Measurements from ENCODE around the gene KRTAP21-3. TPM values are rescaled to one million over a fixed set of nuclear protein-coding genes. Genes with fewer than 3 reads are reported as not detected.

The KRTAP21-3 gene
- polyA plus RNA-seq, 2 of the 4 experiments (the other 2 are of a cell fraction) = not detected

DNA sequence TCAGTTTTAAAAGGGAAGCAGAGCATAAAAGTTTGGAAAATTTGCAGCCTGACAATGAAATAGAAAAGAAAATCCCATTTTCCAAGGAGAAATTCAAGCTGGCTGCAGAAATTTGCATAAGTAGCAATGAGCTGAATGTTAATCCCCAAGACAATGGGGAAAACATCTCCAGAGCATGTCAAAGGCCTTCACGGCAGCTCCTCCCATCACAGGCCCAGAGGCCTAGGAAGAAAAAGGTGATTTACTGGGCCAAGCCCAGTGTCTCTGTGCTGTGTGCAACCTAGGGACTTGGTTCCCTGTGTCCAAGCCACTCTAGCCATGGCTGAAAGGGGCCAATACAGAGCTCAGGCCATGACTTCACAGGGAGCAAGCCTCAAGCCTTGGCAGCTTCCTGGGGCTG lies 49.8 kb downstream of the KRTAP21-3 start:
- no peak for TF ChIP-seq POLR2A (IDR thresholded peaks at IDR 0.05; ENCODE audit: low read length)
- TF ChIP-seq PHF8 (IDR thresholded peaks at IDR 0.05; ENCODE audit: borderline replicate concordance, low read depth) = no peak
- TF ChIP-seq NR3C1 (IDR thresholded peaks at IDR 0.05) = no peak
- TF ChIP-seq HEYL (CRISPR knock-in tag; IDR thresholded peaks at IDR 0.05) = no peak
- TF ChIP-seq CHD4 (IDR thresholded peaks at IDR 0.05; ENCODE audit: borderline replicate concordance) = no peak
- TF ChIP-seq NFE2L2 (conservative IDR thresholded peaks at IDR 0.05; ENCODE audit: low read length) = no peak
- TF ChIP-seq, protein P1, sequence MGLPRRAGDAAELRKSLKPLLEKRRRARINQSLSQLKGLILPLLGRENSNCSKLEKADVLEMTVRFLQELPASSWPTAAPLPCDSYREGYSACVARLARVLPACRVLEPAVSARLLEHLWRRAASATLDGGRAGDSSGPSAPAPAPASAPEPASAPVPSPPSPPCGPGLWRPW (IDR thresholded peaks at IDR 0.05) = no peak
- WGBS (ENCODE audit: missing lambda C conversion rate) = 0% methylated on average over 1 of the region's 1 CpG
- FAIRE-seq (no peak), DNase-seq (ENCODE audit: low read depth in 1 of 2, low spot score in 1 of 2) (no peak), ATAC-seq (no peak)
- ChIA-PET POLR2A (no interaction called here), CTCF (no interaction called here)
- H3K4me2 ChIP-seq = no peak overlapping the region
- no peak overlapping the region for H3K4me3 ChIP-seq
- no peak overlapping the region for H3K27ac ChIP-seq
- no peaks in the 10 kb centered on the region for H3K4me1 ChIP-seq
- no peaks in the 10 kb centered on the region for H3K9me3 ChIP-seq

Small RNAs within 50 kb of the gene (small RNA-seq; reads per million reads assigned to genes)
- 0 reads per million in 6 experiments for gene AP000244.1
- gene KRTAP21-3 = 0 reads per million in 6 experiments

Other genes starting within 250 kb of the KRTAP21-3 start
- gene KRTAP19-1, start 238.4 kb downstream of the KRTAP21-3 start, polyA plus RNA-seq (2011; rRNA removed) = not detected in 2 replicates
- not detected in 3 replicates for gene KRTAP19-1, start 238.4 kb downstream of the KRTAP21-3 start, polyA plus RNA-seq (2017; fragmentation: RNase III; extraction: RNeasy Plus Mini Kit Qiagen cat#74134 plus additional on column Dnase treatment)
- not detected in 2 replicates for gene KRTAP19-2, start 231.3 kb downstream of the KRTAP21-3 start, polyA plus RNA-seq (2011; rRNA removed)
- not detected in 3 replicates for gene KRTAP19-2, start 231.3 kb downstream of the KRTAP21-3 start, polyA plus RNA-seq (2017; fragmentation: RNase III; extraction: RNeasy Plus Mini Kit Qiagen cat#74134 plus additional on column Dnase treatment)
- not detected in 2 replicates for gene KRTAP19-3, start 226.8 kb downstream of the KRTAP21-3 start, polyA plus RNA-seq (2011; rRNA removed)
- gene KRTAP19-3, start 226.8 kb downstream of the KRTAP21-3 start, polyA plus RNA-seq (2017; fragmentation: RNase III; extraction: RNeasy Plus Mini Kit Qiagen cat#74134 plus additional on column Dnase treatment) = not detected in 3 replicates
- gene KRTAP19-4, start 221.6 kb downstream of the KRTAP21-3 start, polyA plus RNA-seq (2011; rRNA removed) = not detected in 2 replicates
- not detected in 3 replicates for gene KRTAP19-4, start 221.6 kb downstream of the KRTAP21-3 start, polyA plus RNA-seq (2017; fragmentation: RNase III; extraction: RNeasy Plus Mini Kit Qiagen cat#74134 plus additional on column Dnase treatment)
- gene KRTAP19-5, start 216.6 kb downstream of the KRTAP21-3 start, polyA plus RNA-seq (2011; rRNA removed) = not detected in 2 replicates
- gene KRTAP19-5, start 216.6 kb downstream of the KRTAP21-3 start, polyA plus RNA-seq (2017; fragmentation: RNase III; extraction: RNeasy Plus Mini Kit Qiagen cat#74134 plus additional on column Dnase treatment) = not detected in 3 replicates
- gene KRTAP19-6, start 176.9 kb downstream of the KRTAP21-3 start, polyA plus RNA-seq (2011; rRNA removed) = not detected in 2 replicates
- gene KRTAP19-6, start 176.9 kb downstream of the KRTAP21-3 start, polyA plus RNA-seq (2017; fragmentation: RNase III; extraction: RNeasy Plus Mini Kit Qiagen cat#74134 plus additional on column Dnase treatment) = not detected in 3 replicates
- not detected in 2 replicates for gene KRTAP19-7, start 157.5 kb downstream of the KRTAP21-3 start, polyA plus RNA-seq (2011; rRNA removed)
- gene KRTAP19-7, start 157.5 kb downstream of the KRTAP21-3 start, polyA plus RNA-seq (2017; fragmentation: RNase III; extraction: RNeasy Plus Mini Kit Qiagen cat#74134 plus additional on column Dnase treatment) = not detected in 3 replicates
- not detected in 2 replicates for gene KRTAP22-2, start 128.4 kb downstream of the KRTAP21-3 start, polyA plus RNA-seq (2011; rRNA removed)
- not detected in 3 replicates for gene KRTAP22-2, start 128.4 kb downstream of the KRTAP21-3 start, polyA plus RNA-seq (2017; fragmentation: RNase III; extraction: RNeasy Plus Mini Kit Qiagen cat#74134 plus additional on column Dnase treatment)
- gene KRTAP6-3, start 126.3 kb downstream of the KRTAP21-3 start, polyA plus RNA-seq (2011; rRNA removed) = not detected in 2 replicates
- not detected in 3 replicates for gene KRTAP6-3, start 126.3 kb downstream of the KRTAP21-3 start, polyA plus RNA-seq (2017; fragmentation: RNase III; extraction: RNeasy Plus Mini Kit Qiagen cat#74134 plus additional on column Dnase treatment)
- gene KRTAP6-2, start 119.9 kb downstream of the KRTAP21-3 start, polyA plus RNA-seq (2011; rRNA removed) = not detected in 2 replicates
- not detected in 3 replicates for gene KRTAP6-2, start 119.9 kb downstream of the KRTAP21-3 start, polyA plus RNA-seq (2017; fragmentation: RNase III; extraction: RNeasy Plus Mini Kit Qiagen cat#74134 plus additional on column Dnase treatment)
- gene KRTAP22-1, start 117.7 kb downstream of the KRTAP21-3 start, polyA plus RNA-seq (2011; rRNA removed) = not detected in 2 replicates
- not detected in 3 replicates for gene KRTAP22-1, start 117.7 kb downstream of the KRTAP21-3 start, polyA plus RNA-seq (2017; fragmentation: RNase III; extraction: RNeasy Plus Mini Kit Qiagen cat#74134 plus additional on column Dnase treatment)
- gene KRTAP6-1, start 104.8 kb downstream of the KRTAP21-3 start, polyA plus RNA-seq (2011; rRNA removed) = not detected in 2 replicates
- gene KRTAP6-1, start 104.8 kb downstream of the KRTAP21-3 start, polyA plus RNA-seq (2017; fragmentation: RNase III; extraction: RNeasy Plus Mini Kit Qiagen cat#74134 plus additional on column Dnase treatment) = not detected in 3 replicates
- gene KRTAP20-1, start 102.4 kb downstream of the KRTAP21-3 start, polyA plus RNA-seq (2011; rRNA removed) = not detected in 2 replicates
- not detected in 3 replicates for gene KRTAP20-1, start 102.4 kb downstream of the KRTAP21-3 start, polyA plus RNA-seq (2017; fragmentation: RNase III; extraction: RNeasy Plus Mini Kit Qiagen cat#74134 plus additional on column Dnase treatment)
- not detected in 2 replicates for gene KRTAP20-4, start 98.2 kb downstream of the KRTAP21-3 start, polyA plus RNA-seq (2011; rRNA removed)
- not detected in 3 replicates for gene KRTAP20-4, start 98.2 kb downstream of the KRTAP21-3 start, polyA plus RNA-seq (2017; fragmentation: RNase III; extraction: RNeasy Plus Mini Kit Qiagen cat#74134 plus additional on column Dnase treatment)
- not detected in 2 replicates for gene KRTAP20-2, start 83.6 kb downstream of the KRTAP21-3 start, polyA plus RNA-seq (2011; rRNA removed)
- gene KRTAP20-2, start 83.6 kb downstream of the KRTAP21-3 start, polyA plus RNA-seq (2017; fragmentation: RNase III; extraction: RNeasy Plus Mini Kit Qiagen cat#74134 plus additional on column Dnase treatment) = not detected in 3 replicates
- not detected in 2 replicates for gene KRTAP20-3, start 75.9 kb downstream of the KRTAP21-3 start, polyA plus RNA-seq (2011; rRNA removed)
- not detected in 3 replicates for gene KRTAP20-3, start 75.9 kb downstream of the KRTAP21-3 start, polyA plus RNA-seq (2017; fragmentation: RNase III; extraction: RNeasy Plus Mini Kit Qiagen cat#74134 plus additional on column Dnase treatment)
- not detected in 2 replicates for gene KRTAP21-2, start 28.5 kb upstream of the KRTAP21-3 start, polyA plus RNA-seq (2011; rRNA removed)
- gene KRTAP21-2, start 28.5 kb upstream of the KRTAP21-3 start, polyA plus RNA-seq (2017; fragmentation: RNase III; extraction: RNeasy Plus Mini Kit Qiagen cat#74134 plus additional on column Dnase treatment) = not detected in 3 replicates
- not detected in 2 replicates for gene KRTAP21-1, start 36.7 kb upstream of the KRTAP21-3 start, polyA plus RNA-seq (2011; rRNA removed)
- not detected in 3 replicates for gene KRTAP21-1, start 36.7 kb upstream of the KRTAP21-3 start, polyA plus RNA-seq (2017; fragmentation: RNase III; extraction: RNeasy Plus Mini Kit Qiagen cat#74134 plus additional on column Dnase treatment)
- not detected in 2 replicates for gene KRTAP8-1, start 94.5 kb upstream of the KRTAP21-3 start, polyA plus RNA-seq (2011; rRNA removed)
- not detected in 3 replicates for gene KRTAP8-1, start 94.5 kb upstream of the KRTAP21-3 start, polyA plus RNA-seq (2017; fragmentation: RNase III; extraction: RNeasy Plus Mini Kit Qiagen cat#74134 plus additional on column Dnase treatment)
- gene KRTAP7-1, start 111.0 kb upstream of the KRTAP21-3 start, polyA plus RNA-seq (2011; rRNA removed) = not detected in 2 replicates
- gene KRTAP7-1, start 111.0 kb upstream of the KRTAP21-3 start, polyA plus RNA-seq (2017; fragmentation: RNase III; extraction: RNeasy Plus Mini Kit Qiagen cat#74134 plus additional on column Dnase treatment) = not detected in 3 replicates
- not detected in 2 replicates for gene KRTAP11-1, start 162.8 kb upstream of the KRTAP21-3 start, polyA plus RNA-seq (2011; rRNA removed)
- not detected in 3 replicates for gene KRTAP11-1, start 162.8 kb upstream of the KRTAP21-3 start, polyA plus RNA-seq (2017; fragmentation: RNase III; extraction: RNeasy Plus Mini Kit Qiagen cat#74134 plus additional on column Dnase treatment)

All from A549 (cell line).